AG10803 (cell line): ENCODE data around the gene NR5A1.

Experiments
- DNase-seq: peaks from one replicate; pipeline ENCODE4 v3.0.0; 2010; ENCODE audit warnings: low read depth
- H3K4me3 ChIP-seq: 2 replicates; pipeline ENCODE4 v1.5.1; 2011; ENCODE audit warnings: mild to moderate bottlenecking, low read length, control low read depth
- CTCF ChIP-seq: conservative IDR thresholded peaks from 2 replicates; pipeline ENCODE4 v1.5.1; 2011; ENCODE audit warnings: mild to moderate bottlenecking, low read length, control low read depth, inconsistent platforms

The NR5A1 gene

GRCh38 chr9:124493794-124494479 lies 13.3 kb downstream of the NR5A1 start:
- no peak overlapping the region for H3K4me3 ChIP-seq
- no peak for TF ChIP-seq CTCF
- DNase-seq = no peak

- TF ChIP-seq CTCF = no peak
Measured at GRCh38 chr9:124493218-124493617, 14.0 kb downstream of the NR5A1 start.

GRCh38 chr9:124492818-124493217 lies 14.4 kb downstream of the NR5A1 start:
- no peak for TF ChIP-seq CTCF
- no peak overlapping the region for H3K4me3 ChIP-seq
- DNase-seq = no peak

More at GRCh38 chr9:124493218-124493617, 14.0 kb downstream of the NR5A1 start:
- H3K4me3 ChIP-seq = no peak overlapping the region
- DNase-seq = no peak

GRCh38 chr9:124491049-124491975 lies 15.9 kb downstream of the NR5A1 start:
- no peak for TF ChIP-seq CTCF
- DNase-seq = no peak

GRCh38 chr9:124490004-124490403 lies 17.2 kb downstream of the NR5A1 start:
- DNase-seq = no peak
- H3K4me3 ChIP-seq = no peak overlapping the region
- no peak for TF ChIP-seq CTCF

More at GRCh38 chr9:124491049-124491975, 15.9 kb downstream of the NR5A1 start:
- no peak overlapping the region for H3K4me3 ChIP-seq

- TF ChIP-seq CTCF = no peak
- DNase-seq = peak; percentile 67
- H3K4me3 ChIP-seq = no peak overlapping the region
Measured at GRCh38 chr9:124489222-124489621, 18.0 kb downstream of the NR5A1 start.
